ENCODE measurements around the gene RNF115. TPM values are rescaled to one million over a fixed set of nuclear protein-coding genes. Genes with fewer than 3 reads are reported as not detected.
"Not testable (repeated sequence)": the region's sequence is repeated elsewhere in the genome, so short reads cannot be mapped to it uniquely, and the experiment has no call there.

Gene RNF115
- total RNA-seq, 1 experiment from 2014 or later, result 8.9 TPM

DNA sequence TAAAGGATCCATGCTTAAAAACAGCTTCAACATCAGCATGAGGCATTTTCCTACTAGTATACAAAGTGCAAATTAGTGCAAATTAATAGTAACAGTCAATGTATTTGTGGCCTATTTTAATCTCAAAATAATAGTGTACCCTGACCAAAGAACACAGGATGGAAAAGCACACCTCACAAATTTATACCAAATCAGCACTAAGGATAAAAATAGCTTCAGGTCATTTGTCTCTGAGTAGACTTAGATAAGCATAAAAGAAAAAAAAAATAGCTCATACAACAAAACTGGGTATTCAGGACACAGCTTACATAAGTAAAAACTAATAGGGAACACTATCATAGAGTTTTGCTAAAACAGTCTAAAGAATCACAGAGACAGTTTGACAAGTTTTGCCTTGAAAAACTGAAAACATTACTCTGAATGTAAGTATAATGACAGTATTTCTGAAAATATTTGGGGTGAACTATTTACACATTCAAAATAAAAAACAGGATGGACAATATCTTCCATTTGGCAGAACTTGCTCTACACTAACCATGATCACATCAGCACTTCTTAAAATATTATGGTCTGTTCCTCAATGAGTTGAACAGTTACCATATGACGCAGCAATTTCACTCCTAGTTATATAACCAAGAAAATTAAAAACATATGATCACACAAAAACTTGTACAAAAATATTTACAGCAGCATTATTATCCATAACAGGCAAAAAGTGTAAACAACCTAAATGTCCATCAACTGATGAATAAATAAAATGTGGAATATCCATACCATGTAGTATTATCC is 46.3 kb downstream of the RNF115 start:
- DNase-seq (ENCODE audit: low read depth), result no peak

DNA sequence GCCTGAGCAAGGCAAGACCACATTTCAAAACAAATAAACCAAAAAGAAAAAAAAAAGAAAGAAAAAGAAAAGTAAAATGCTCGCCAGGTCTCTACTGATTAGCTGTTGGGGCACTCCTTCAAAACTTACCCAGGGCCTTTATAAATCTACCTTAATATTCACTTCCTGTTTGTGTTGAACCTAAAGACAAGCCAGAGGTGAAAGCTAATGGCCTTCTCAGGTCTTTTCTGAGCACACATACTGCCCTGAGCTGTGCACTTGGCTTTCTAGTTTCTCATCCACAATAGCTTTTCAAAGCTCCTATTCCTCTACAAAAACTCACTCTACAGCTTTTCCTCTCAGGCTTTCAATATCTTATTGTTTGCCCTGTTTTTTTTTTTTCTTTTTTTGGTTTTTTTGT is 50.5 kb downstream of the RNF115 start:
- no peak for DNase-seq (ENCODE audit: low read depth)

DNA sequence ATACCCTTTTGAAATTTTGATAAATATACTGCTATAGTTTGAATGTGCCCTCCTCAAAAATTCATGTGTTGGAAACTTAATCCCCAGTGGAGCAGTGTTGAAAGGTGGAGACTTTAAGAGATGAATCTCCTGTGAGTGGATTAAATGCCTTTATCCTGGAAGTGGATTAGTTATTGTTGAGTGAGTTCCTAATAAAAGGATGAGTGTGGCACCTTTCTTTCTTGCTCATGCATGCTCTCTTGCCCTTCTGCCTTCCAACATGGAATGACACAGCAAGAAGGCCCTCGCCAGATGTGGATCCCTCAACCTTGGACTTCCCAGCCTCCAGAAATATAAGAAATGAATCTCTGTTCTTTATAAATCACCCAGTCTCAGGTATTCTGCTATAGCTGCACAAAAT is 52.8 kb downstream of the RNF115 start:
- DNase-seq (ENCODE audit: low read depth), result no peak

DNA sequence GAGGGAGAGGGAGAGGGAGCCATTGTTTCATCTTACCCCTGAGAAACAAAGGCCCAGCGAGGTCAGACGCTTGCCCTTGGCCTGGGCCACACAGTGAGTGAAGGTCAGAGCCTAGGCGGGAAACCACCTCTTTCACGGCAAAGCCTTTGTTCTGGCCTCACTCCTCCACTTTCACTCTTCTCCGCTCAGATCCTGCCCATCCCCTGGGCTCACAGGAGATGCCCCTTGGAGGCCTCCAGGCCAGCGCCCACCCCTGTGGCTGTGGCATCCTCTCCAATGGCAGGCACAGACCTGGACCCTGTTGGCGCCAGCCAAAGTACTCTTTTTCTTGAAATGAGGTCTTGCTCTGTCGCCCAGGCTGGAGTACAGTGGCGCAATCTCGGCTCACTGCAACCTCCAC is 55.9 kb downstream of the RNF115 start:
- DNase-seq (ENCODE audit: low read depth), result not testable (repeated sequence)

DNA sequence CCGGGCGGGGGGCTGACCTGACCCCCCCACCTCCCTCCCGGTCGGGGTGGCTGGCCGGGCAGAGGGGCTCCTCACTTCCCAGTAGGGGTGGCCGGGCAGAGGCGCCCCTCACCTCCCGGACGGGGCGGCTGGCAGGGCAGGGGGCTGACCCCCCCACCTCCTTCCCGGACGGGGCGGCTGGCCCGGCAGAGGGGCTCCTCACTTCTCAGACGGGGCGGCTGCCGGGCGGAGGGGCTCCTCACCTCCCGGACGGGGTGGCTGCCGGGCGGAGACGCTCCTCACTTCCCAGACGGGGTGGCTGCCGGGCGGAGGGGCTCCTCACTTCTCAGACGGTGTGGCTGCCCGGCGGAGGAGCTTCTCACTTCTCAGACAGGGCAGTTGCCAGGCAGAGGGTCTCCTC is 57.0 kb downstream of the RNF115 start:
- not testable (repeated sequence) for DNase-seq (ENCODE audit: low read depth)

DNA sequence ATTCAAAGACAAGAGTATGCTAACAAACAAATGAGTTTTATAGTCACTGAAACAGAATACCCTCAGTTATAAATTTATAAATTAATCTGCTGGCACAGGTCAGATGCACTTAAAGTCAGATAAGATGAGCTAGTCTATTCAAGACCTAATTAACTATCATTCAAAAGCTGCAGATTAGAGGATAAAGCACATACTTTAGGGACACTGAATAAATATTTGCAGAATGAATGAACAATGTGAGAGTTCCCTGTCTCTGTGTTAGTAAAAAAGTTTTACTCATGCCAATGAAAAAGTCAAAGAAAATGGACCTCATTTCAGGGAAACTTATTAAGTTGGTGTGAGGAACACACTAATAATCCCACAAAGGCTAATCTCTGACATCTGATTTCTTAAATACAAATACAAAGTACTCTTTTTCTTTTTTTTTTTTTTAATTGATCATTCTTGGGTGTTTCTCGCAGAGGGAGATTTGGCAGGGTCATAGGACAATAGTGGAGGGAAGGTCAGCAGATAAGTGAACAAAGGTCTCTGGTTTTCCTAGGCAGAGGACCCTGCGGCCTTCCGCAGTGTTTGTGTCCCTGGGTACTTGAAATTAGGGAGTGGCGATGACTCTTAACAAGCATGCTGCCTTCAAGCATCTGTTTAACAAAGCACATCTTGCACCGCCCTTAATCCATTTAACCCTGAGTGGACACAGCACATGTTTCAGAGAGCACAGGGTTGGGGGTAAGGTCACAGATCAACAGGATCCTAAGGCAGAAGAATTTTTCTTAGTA is 58.1 kb downstream of the RNF115 start:
- DNase-seq (ENCODE audit: low read depth), result not testable (repeated sequence)

DNA sequence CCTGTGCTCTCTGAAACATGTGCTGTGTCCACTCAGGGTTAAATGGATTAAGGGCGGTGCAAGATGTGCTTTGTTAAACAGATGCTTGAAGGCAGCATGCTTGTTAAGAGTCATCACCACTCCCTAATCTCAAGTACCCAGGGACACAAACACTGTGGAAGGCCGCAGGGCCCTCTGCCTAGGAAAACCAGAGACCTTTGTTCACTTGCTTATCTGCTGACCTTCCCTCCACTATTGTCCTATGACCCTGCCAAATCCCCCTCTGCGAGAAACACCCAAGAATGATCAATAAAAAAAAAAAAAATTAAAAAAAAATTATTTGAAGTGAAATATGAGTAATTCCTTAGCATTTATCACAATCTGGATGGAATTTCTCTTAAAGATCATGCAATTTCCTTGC is 58.8 kb downstream of the RNF115 start:
- not testable (repeated sequence) for DNase-seq (ENCODE audit: low read depth)

DNA sequence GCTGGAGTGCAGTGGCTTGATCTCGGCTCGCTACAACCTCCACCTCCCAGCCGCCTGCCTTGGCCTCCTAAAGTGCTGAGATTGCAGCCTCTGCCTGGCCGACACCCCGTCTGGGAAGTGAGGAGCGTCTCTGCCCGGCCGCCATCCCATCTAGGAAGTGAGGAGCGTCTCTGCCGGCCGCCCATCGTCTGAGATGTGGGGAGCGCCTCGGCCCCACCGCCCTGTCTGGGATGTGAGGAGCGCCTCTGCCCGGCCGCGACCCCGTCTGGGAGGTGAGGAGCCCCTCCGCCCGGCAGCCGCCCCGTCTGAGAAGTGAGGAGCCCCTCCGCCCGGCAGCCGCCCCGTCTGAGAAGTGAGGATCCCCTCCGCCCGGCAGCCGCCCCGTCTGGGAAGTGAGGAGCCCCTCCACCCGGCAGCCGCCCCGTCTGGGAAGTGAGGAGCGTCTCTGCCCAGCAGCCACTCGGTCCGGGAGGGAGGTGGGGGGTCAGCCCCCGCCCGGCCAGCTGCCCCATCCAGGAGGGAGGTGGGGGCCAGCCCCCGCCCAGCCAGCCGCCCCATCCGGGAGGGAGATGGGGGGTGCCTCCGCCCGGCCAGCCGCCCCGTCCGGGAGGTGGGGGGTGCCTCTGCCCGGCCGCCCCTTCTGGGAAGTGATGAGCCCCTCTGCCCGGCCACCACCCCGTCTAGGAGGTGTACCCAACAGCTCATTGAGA is 59.5 kb downstream of the RNF115 start:
- DNase-seq (ENCODE audit: low read depth), result not testable (repeated sequence)

DNA sequence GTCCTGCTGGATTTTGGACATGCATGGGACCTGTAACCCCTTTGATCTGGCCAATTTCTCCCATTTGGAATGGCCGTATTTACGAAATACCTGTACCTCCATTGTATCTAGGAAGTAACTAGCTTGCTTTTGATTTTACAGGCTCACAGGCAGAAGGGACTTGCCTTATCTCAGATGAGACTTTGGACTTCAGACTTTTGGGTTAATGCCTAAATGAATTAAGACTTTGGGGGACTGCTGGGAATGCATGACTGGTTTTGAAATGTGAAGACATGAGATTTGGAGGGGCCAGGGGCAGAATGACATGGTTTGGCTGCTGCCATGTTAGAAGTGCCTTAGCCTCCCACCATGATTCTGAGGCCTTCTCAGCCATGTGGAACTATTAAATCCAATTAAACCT is 61.9 kb downstream of the RNF115 start:
- DNase-seq (ENCODE audit: low read depth), result not testable (repeated sequence)

DNA sequence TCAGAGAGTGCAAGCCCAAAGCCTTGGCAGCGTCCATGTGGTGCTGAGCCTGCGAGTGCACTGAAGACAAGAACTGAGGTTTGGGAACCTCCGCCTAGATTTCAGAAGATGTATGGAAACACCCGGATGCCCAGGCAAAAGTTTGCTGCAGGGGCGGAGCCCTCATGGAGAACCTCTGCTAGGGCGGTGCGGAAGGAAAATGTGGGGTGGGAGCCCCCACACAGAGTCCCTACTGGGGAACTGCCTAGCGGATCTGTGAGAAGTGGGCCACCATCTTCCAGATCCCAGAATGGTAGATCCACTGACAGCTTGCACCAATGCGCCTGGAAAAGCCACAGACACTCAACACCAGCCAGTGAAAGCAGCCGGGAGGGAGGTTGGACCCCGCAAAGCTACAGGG is 62.4 kb downstream of the RNF115 start:
- DNase-seq (ENCODE audit: low read depth), result not testable (repeated sequence)

DNA sequence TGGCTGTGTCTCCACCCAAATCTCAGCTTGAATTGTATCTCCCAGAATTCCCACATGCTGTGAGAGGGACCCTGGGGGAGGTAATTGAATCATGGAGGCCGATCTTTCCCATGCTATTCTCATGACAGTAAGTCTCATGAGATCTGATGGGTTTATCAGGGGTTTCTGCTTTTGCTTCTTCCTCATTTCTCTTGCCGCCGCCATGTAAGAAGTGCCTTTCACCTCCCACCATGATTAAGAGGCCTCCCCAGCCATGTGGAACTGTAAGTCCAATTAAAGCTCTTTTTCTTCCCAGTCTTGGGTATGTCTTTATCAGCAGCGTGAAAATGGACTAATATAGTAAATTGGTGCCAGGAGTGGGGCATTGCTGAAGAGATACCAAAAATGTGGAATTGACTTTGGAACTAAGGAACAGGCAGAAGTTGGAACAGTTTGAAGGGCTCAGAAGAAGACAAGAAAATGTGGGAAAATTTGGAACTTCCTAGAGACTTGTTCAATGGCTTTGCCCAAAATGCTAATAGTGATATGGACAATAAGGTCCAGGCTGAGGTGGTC is 63.4 kb downstream of the RNF115 start:
- not testable (repeated sequence) for DNase-seq (ENCODE audit: low read depth)

DNA sequence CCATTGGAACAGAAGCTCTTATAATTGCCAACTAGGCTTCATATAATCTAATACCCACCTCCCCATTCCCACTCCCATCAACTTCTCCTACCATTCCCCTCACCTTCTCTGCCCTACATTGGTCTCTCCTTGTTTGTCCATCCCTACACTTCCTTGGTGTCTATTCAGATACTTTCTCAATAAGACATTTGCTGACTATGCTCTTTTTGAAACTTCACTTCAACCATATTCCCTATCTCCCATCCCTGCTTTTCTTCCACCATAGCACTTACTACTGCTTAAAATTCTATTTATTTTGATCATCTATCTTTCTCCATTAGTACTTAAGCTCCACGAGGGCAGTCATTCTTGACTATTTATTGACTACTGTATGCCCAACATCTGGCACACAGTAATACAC is 64.2 kb downstream of the RNF115 start:
- DNase-seq (ENCODE audit: low read depth), result no peak

DNA sequence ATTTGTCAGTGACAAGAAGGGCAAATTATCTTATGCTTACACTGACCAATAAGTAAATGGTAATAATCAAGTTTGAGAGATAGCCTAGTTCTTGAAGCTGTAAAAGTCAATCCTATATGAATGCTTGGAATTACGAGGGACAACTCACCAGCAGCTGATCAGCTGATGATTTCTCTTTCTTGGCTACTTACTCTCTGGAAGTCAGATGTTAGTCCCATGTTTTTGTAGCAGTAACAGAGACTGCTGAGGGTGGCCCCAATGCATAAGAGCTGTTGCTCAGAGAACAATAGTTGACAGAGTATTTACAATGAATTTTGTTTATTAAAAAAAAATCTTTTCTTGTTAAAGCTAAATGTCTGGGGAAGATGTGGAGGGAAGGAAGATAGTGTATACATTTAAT is 65.3 kb downstream of the RNF115 start:
- no peak for DNase-seq (ENCODE audit: low read depth)

DNA sequence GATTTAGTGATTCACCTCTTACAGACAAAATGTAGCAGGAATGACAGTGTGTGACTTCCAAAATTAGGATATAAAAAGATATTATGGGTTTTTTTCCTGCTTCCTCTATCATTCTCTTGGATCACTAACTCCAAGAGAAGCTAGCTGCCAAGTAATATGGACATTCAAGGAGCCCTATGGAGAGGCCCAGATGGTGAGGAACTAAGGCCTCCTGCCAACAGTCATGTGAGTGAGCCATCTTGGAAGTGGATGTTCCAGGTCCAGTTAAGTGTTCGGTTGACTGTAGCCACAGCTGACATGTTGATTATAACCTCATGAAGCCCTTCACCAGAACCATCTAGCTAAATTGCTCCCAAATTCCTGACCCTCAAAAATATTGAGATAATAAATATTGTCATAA is 65.8 kb downstream of the RNF115 start:
- no peak for DNase-seq (ENCODE audit: low read depth)

DNA sequence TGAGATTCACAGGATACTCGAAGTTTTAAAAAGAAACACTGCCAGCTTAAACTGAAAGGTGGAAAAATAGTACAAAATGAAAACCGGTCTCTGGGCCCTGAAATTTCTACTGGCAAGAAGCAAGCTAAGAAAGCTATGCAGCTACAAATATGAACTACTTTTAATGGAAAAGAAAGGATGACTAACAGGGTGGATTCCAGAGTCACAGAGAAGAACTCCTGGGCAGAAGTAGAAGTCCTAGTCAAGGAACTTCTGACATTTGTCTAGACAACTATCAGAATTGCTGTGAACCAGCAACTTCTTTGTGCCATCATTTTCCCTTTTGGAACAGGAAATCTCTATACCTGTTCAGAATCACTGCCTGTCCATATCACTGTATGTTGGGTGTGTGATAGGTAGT is 66.5 kb downstream of the RNF115 start:
- no peak for DNase-seq (ENCODE audit: low read depth)

DNA sequence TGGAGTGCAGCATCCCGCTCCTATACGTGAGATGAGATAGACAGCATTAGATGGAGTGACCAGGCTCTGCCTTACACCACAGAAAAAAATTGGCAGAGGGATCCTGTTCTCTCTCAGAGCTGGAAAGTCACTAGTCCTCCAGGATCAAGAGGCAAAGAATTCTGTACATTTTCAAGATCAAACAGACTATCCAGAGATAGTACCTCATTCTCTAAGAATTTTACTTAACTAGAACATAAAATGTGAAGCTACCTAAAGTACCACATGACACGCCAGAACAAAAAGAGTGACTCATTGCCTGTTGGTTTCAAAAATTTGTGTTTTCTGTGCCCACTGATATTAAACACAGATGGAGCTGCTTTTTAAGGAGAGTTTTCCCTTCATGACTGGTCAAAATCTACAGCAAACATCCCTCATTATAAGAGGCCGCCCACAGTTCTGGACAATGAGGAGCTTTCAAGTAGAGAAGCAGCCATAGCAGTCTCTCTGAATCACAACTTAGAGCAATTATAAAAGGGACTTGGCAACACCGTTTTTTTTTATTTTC is 72.3 kb downstream of the RNF115 start:
- DNase-seq (ENCODE audit: low read depth), result peak; percentile 54

DNA sequence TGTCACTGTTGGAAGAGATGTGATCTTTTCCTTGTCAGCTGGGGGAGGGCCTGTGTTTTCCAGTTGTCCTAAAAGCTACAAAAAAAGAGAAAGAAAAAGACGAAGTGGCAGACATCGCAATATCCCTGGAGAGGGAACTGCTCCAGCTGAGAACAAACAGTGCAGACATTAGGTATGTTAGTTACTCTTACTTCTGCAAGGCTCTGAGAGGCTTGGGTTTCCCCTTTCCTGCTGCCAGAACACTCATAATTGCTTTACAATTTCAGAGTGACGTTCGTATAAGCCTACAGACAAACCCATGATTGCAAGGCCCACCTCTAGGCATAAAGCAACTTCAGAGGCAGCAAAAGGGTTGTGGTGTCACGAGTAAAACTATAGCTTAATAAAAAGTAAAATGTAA is 73.5 kb downstream of the RNF115 start:
- DNase-seq (ENCODE audit: low read depth), result no peak

DNA sequence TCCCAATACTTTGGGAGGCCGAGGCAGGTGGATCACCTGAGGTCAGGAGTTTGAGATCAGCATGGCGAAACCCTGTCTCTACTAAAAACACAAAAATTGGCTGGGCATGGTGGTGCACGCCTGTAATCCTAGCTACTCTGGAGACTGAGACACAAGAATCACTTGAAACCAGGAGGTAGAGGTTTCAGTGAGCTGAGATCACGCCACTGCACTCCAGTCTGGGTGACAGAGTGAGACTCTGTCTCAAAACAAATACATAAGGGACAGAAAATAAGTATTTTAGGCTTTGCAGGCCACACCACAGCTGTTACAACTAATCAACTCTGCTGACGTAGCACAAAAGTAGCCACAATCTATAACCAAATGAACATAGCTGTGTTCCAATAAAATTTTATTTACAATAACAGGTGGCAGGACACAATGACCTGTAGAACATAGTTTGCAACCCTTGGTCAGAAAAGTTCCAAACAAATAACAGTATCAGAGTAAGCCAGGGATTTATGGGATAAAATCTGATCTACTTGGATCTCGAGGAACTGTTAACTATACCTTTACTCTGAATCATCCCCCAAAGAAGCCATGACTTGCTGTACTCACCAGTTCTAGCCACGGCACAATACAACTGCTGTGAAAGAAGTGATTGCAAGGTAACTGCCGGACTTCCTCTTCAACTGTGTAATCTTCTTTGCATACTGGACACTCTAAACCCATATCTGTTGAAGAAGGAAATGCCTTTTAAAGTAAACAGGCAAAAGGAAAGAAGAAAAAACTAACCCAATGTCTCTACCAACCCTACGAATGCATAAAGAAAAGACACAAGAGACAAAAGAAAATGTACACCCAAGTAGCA is 76.3 kb downstream of the RNF115 start:
- DNase-seq (ENCODE audit: low read depth), result no peak

DNA sequence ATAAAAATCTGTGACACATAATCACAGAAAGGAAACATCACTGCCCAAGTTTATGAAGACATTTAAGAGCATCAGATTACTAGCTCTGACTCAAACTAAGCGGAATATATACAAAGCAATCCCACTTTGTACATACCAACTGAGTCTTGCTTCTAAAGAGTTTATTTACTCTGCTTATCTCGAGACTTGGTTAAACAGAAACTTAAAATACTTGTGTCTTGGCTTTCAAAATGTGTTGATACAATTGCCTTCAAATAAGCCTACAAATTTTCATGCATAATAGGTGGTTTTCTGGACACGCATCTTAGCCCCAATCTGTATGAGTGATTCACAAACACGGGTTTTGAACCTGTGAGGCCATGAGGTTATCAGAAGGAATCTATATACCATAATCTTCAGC is 83.6 kb downstream of the RNF115 start:
- peak; percentile 25 for DNase-seq (ENCODE audit: low read depth)

DNA sequence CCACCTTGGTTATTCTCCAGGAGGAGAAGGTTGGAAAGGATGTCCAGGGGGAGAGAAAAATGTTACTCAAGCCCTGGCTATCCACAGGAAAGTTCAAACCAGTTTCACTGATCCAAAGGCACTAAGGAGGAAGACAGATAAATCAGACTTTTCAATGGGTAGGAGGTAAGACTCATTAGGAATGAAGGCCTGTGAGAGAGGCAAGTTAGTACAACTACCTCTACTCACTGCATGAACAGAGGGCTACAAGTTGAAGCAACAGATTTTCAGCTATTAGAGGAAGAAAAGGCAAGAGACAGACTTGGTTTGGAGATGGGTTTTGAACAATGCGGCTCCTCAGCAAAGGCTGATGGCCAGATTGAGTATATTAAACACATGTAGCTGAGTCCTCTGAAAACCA is 87.7 kb downstream of the RNF115 start:
- no peak for DNase-seq (ENCODE audit: low read depth)

DNA sequence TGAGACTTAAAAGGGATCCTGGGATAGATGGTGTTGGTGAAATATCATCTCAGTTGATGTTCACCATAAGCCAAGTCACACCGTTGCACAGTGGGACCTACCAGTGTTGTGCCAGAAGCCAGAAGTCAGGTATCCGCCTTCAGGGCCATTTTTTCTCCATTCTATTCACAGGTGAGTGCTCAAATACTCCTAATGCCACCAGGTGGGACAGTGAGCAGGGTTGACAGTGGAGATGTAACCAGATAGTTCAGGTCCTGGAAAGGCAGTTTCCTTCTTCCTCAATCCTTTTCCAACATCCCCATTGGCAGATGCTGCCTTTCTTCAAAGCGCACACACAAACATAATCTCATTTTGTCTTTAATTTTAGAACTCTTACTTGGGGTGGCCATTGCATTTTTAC is 93.0 kb downstream of the RNF115 start:
- no peak for DNase-seq (ENCODE audit: low read depth)
